GM12892 (cell line): ENCODE results near the gene TRMT11.

ENCODE experiments used
- POLR2A ChIP-seq: IDR thresholded peaks from 2 replicates; pipeline ENCODE4 v1.6.1; 2011; ENCODE audit warnings: low read depth, low read length, control low read depth
- POLR2AphosphoS5 ChIP-seq: IDR thresholded peaks from 2 replicates; pipeline ENCODE4 v1.6.1; 2011; ENCODE audit warnings: low read depth, low read length, control low read depth

DNA sequence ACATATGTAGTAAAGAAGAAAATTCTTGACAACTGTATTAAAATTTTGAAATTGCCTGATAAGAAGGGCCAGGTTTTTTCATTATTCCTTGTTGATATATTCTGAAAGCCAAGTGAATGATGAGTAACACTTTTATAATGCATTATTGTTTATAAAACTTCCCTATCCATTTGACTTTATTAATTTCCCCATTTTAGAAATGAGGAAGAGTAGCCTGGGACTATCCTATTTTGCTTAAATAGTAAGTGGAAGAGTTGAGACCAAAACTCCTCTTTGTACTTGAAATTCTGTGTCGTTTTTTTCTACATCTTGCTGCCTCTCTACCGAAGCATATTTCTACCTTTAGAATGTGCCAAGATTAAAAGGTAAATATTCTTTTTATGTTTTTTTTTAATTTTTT is 39.7 kb downstream of the TRMT11 start:
- TF ChIP-seq POLR2A = no peak
- no peak for TF ChIP-seq POLR2AphosphoS5
